Fibroblast of lung (primary cell): ENCODE data around the gene SUGCT. TPM values are rescaled to one million over a fixed set of nuclear protein-coding genes. Genes with fewer than 3 reads are reported as not detected.

ENCODE experiments used
- DNase-seq, 2 donors: peaks; one replicate each; pipeline versions ENCODE4 v3.0.0 to v3.0.0-alpha.2; 2010; ENCODE audit warnings: low read depth in 2 of 2
- H2AFZ ChIP-seq: 2 replicates; pipeline ENCODE4 v1.5.1; 2012; ENCODE audit warnings: low read length, control low read depth, inconsistent platforms
- H3K27ac ChIP-seq: 2 replicates; pipeline ENCODE4 v1.5.1; 2011; ENCODE audit warnings: low read length, control low read depth; ENCODE audit not compliant: insufficient read depth
- H3K27me3 ChIP-seq: 2 replicates; pipeline ENCODE4 v1.5.1; 2011; ENCODE audit warnings: mild to moderate bottlenecking, low read length; ENCODE audit not compliant: control insufficient read depth, insufficient read depth
- H3K36me3 ChIP-seq: 2 replicates; pipeline ENCODE4 v1.5.1; 2011; ENCODE audit warnings: low read length; ENCODE audit not compliant: control insufficient read depth, insufficient read depth
- H3K4me1 ChIP-seq: 2 replicates; pipeline ENCODE4 v1.5.1; 2011; ENCODE audit warnings: low read length; ENCODE audit not compliant: control insufficient read depth, insufficient read depth; ENCODE audit errors: extremely low read depth
- H3K4me2 ChIP-seq: 2 replicates; pipeline ENCODE4 v1.5.1; 2011; ENCODE audit warnings: low read length, control low read depth; ENCODE audit not compliant: insufficient read depth; ENCODE audit errors: extremely low read depth
- H3K4me3 ChIP-seq, 4 experiments: fragments of 200-600 bp in 1 of 4; sonication (generic) in 1 of 4; replicated peaks in 1 of 4; 2 replicates each; pipeline ENCODE4 v1.5.1; 2011 to 2016; ENCODE audit warnings: low read length in 4 of 4, low read depth in 3 of 4, mild to moderate bottlenecking in 3 of 4, control low read depth in 2 of 4, inconsistent platforms in 1 of 4, mixed read lengths in 1 of 4; ENCODE audit not compliant: insufficient read depth in 1 of 4; ENCODE audit errors: control extremely low read depth in 1 of 4
- H3K79me2 ChIP-seq: 2 replicates; pipeline ENCODE4 v1.5.1; 2012; ENCODE audit warnings: mild to moderate bottlenecking, low read length, inconsistent platforms; ENCODE audit not compliant: control insufficient read depth, insufficient read depth
- H3K9ac ChIP-seq: 2 replicates; pipeline ENCODE4 v1.5.1; 2011; ENCODE audit warnings: mild to moderate bottlenecking, low read length, control low read depth; ENCODE audit not compliant: insufficient read depth
- H3K9me3 ChIP-seq: 2 replicates; pipeline ENCODE4 v1.5.1; 2012; ENCODE audit warnings: low read depth, low read length; ENCODE audit not compliant: control insufficient read depth, insufficient read depth
- H4K20me1 ChIP-seq: 2 replicates; pipeline ENCODE4 v1.5.1; 2011; ENCODE audit warnings: low read length; ENCODE audit not compliant: control insufficient read depth, insufficient read depth; ENCODE audit errors: extremely low read depth
- CTCF ChIP-seq, 2 donors: IDR thresholded peaks in 1 of 2; conservative IDR thresholded peaks in 1 of 2; 1 replicate in 1 of 2; 2 replicates in 1 of 2; pipeline ENCODE4 v1.5.1; 2011 to 2012; ENCODE audit warnings: low read length in 2 of 2, control low read depth in 1 of 2, inconsistent platforms in 1 of 2, low read depth in 1 of 2, mild to moderate bottlenecking in 1 of 2
- EZH2 ChIP-seq: IDR thresholded peaks from 2 replicates; pipeline ENCODE4 v1.5.1; 2012; ENCODE audit warnings: low read length, control low read depth, mild to moderate bottlenecking; ENCODE audit errors: missing control alignments
- polyA plus RNA-seq, 2 donors: library from polyadenylated mRNA; depleted of rRNA in 1 of 2; stranded (reverse) in 1 of 2; unstranded in 1 of 2; fragments of >200 nt; gene quantifications; 2 replicates each; pipeline ENCODE4 v1.2.1, GENCODE V29; 2011 to 2012; ENCODE audit warnings: missing spikeins in 1 of 2
- total RNA-seq: library from RNA; depleted of rRNA; stranded (reverse); fragments of >200 nt; gene quantifications from 2 replicates; pipeline ENCODE4 v1.2.1, GENCODE V29; 2014

SUGCT gene
- total and polyA plus RNA-seq, 2 donors (not counting 1 experiment from before 2014, with no cell fraction given), result 8.4 to 16.5 TPM

- Histone ChIP-seq H3K9ac (no peak overlapping the region), H3K4me1 (no peaks in the 10 kb centered on the region), H3K27ac (no peak overlapping the region), H3K36me3 (no peaks in the 10 kb centered on the region), H3K4me2 (no peak overlapping the region), H3K79me2 (no peaks in the 10 kb centered on the region), H3K4me3 (no peak overlapping the region), H4K20me1 (no peaks in the 10 kb centered on the region), H3K9me3 (no peaks in the 10 kb centered on the region), H2AFZ (no peak overlapping the region), H3K27me3 (no peaks in the 10 kb centered on the region)
- TF ChIP-seq CTCF (conservative IDR thresholded peaks at IDR 0.05 in 1 of 2, IDR thresholded peaks at IDR 0.05 in 1 of 2; ENCODE audit: low read depth in 1 of 2, low read length in 2 of 2) (no peak), EZH2 (no peak)
- no peak for DNase-seq
Observed at GRCh38 chr7:40859076-40859475, 724.3 kb downstream of the SUGCT start.

- no peak overlapping the region for H3K27ac ChIP-seq
- H2AFZ ChIP-seq, result no peak overlapping the region
- no peaks in the 10 kb centered on the region for H3K79me2 ChIP-seq
- no peaks in the 10 kb centered on the region for H3K9me3 ChIP-seq
- no peak overlapping the region for H3K4me2 ChIP-seq
- H4K20me1 ChIP-seq, result no peaks in the 10 kb centered on the region
- no peak overlapping the region for H3K9ac ChIP-seq
- DNase-seq, result no peak
- TF ChIP-seq CTCF (conservative IDR thresholded peaks at IDR 0.05 in 1 of 2, IDR thresholded peaks at IDR 0.05 in 1 of 2; ENCODE audit: low read depth in 1 of 2, low read length in 2 of 2) (no peak), EZH2 (no peak)
- no peaks in the 10 kb centered on the region for H3K4me1 ChIP-seq
- no peaks in the 10 kb centered on the region for H3K27me3 ChIP-seq
- H3K4me3 ChIP-seq, result no peak overlapping the region
- H3K36me3 ChIP-seq, result no peaks in the 10 kb centered on the region
Observed at GRCh38 chr7:40859965-40860543, 725.2 kb downstream of the SUGCT start.

- H3K36me3 ChIP-seq, result no peaks in the 10 kb centered on the region
Observed at GRCh38 chr7:40865441-40866233, 730.8 kb downstream of the SUGCT start.

More at GRCh38 chr7:40865441-40866233, 730.8 kb downstream of the SUGCT start:
- no peaks in the 10 kb centered on the region for H3K9me3 ChIP-seq
- TF ChIP-seq EZH2, result no peak
- TF ChIP-seq CTCF (conservative IDR thresholded peaks at IDR 0.05 in 1 of 2, IDR thresholded peaks at IDR 0.05 in 1 of 2; ENCODE audit: low read depth in 1 of 2, low read length in 2 of 2), result no peak
- no peak overlapping the region for H3K4me2 ChIP-seq
- H3K9ac ChIP-seq, result no peak overlapping the region
- no peak for DNase-seq
- H4K20me1 ChIP-seq, result no peaks in the 10 kb centered on the region
- H3K27ac ChIP-seq, result no peak overlapping the region
- H3K27me3 ChIP-seq, result no peaks in the 10 kb centered on the region
- no peaks in the 10 kb centered on the region for H3K79me2 ChIP-seq
- H2AFZ ChIP-seq, result no peak overlapping the region
- no peak overlapping the region for H3K4me3 ChIP-seq
- no peaks in the 10 kb centered on the region for H3K4me1 ChIP-seq
